ENCODE data around the gene USP47. TPM values are rescaled to one million over a fixed set of nuclear protein-coding genes. Genes with fewer than 3 reads are reported as not detected.
"Not testable (repeated sequence)": the region's sequence is repeated elsewhere in the genome, so short reads cannot be mapped to it uniquely, and the experiment has no call there.

USP47 gene
- total RNA-seq, 1 donor from 2014 or later = 53.7 TPM

DNA sequence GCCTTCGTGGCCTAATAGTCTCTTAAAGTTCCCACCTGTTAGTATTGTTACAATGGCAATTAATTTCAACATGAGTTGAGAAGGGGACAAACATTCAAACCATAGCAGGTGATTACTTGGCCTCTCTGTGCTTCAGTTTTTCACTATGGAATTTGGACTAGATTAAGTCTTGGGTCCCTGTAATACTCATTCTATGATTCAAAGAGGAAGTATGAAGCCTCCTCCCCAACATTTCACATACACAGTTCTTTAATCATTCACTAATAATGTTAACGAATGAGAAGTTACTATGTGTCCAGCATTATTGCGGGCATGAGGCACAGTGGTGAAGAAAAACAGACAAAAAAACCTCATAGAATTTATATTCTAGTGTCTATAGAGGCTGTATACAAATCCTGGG lies 19.9 kb upstream of the USP47 start:
- no peak for TF ChIP-seq CTCF (IDR thresholded peaks at IDR 0.05; ENCODE audit: borderline replicate concordance)
- DNase-seq = no peak
- intact Hi-C loops (cut with micrococcal nuclease) = no loop called here
- Histone ChIP-seq H3K9me3 (replicated peaks) (no peaks in the 10 kb centered on the region), H3K27ac (replicated peaks) (no peak overlapping the region), H3K36me3 (no peaks in the 10 kb centered on the region), H3K4me1 (no peaks in the 10 kb centered on the region), H3K4me3 (no peak overlapping the region), H3K27me3 (ENCODE audit: low read depth) (no peaks in the 10 kb centered on the region)

GRCh38 chr11:11822946-11823345 lies 18.8 kb upstream of the USP47 start:
- no peak for TF ChIP-seq CTCF (IDR thresholded peaks at IDR 0.05; ENCODE audit: borderline replicate concordance)
- Histone ChIP-seq H3K36me3 (no peaks in the 10 kb centered on the region), H3K4me3 (no peak overlapping the region), H3K4me1 (no peaks in the 10 kb centered on the region), H3K27me3 (ENCODE audit: low read depth) (no peaks in the 10 kb centered on the region), H3K27ac (replicated peaks) (no peak overlapping the region), H3K9me3 (replicated peaks) (no peaks in the 10 kb centered on the region)
- no peak for DNase-seq
- intact Hi-C loops (cut with micrococcal nuclease) = no loop called here

GRCh38 chr11:11826260-11826659 lies 15.5 kb upstream of the USP47 start:
- TF ChIP-seq CTCF (IDR thresholded peaks at IDR 0.05; ENCODE audit: borderline replicate concordance) = no peak
- no peak for DNase-seq
- no peaks in the 10 kb centered on the region for H3K9me3 ChIP-seq (replicated peaks)
- no peaks in the 10 kb centered on the region for H3K36me3 ChIP-seq
- no peak overlapping the region for H3K27ac ChIP-seq (replicated peaks)
- intact Hi-C loops (cut with micrococcal nuclease) = no loop called here
- H3K4me3 ChIP-seq = no peak overlapping the region
- H3K27me3 ChIP-seq (ENCODE audit: low read depth) = no peaks in the 10 kb centered on the region
- H3K4me1 ChIP-seq = no peaks in the 10 kb centered on the region

GRCh38 chr11:11827272-11827671 lies 14.5 kb upstream of the USP47 start:
- Histone ChIP-seq H3K9me3 (replicated peaks) (no peaks in the 10 kb centered on the region), H3K4me1 (no peaks in the 10 kb centered on the region), H3K36me3 (no peaks in the 10 kb centered on the region), H3K27ac (replicated peaks) (no peak overlapping the region), H3K27me3 (ENCODE audit: low read depth) (no peaks in the 10 kb centered on the region), H3K4me3 (no peak overlapping the region)
- intact Hi-C loops (cut with micrococcal nuclease) = no loop called here
- DNase-seq = no peak
- no peak for TF ChIP-seq CTCF (IDR thresholded peaks at IDR 0.05; ENCODE audit: borderline replicate concordance)

DNA sequence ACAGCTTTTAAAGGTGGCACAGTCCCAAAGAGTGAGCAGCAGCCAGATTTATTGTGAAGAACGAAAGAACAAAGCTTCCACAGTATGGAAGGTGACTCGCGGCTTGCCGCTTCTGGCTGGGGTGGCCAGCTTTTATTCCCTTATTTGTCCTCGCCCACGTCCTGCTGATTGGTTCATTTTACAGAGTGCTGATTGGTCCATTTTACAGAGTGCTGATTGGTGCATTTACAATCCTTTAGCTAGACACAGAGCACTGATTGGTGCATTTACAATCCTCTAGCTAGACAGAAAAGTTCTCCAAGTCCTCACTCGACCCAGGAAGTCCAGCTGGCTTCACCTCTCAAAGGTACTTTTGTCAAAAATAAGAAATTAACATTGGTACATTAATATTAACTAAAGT lies 10.4 kb upstream of the USP47 start:
- DNase-seq; H3K27ac ChIP-seq (replicated peaks); H3K4me1 ChIP-seq; H3K4me3 ChIP-seq; intact Hi-C loops (cut with micrococcal nuclease); H3K36me3 ChIP-seq; H3K9me3 ChIP-seq (replicated peaks); H3K27me3 ChIP-seq (ENCODE audit: low read depth): not testable (repeated sequence)

GRCh38 chr11:11836676-11837231 lies 5.0 kb upstream of the USP47 start:
- H3K27me3 ChIP-seq (ENCODE audit: low read depth) = no peaks in the 10 kb centered on the region
- TF ChIP-seq CTCF (IDR thresholded peaks at IDR 0.05; ENCODE audit: borderline replicate concordance) = no peak
- DNase-seq = no peak
- H3K9me3 ChIP-seq (replicated peaks) = no peaks in the 10 kb centered on the region
- H3K4me1 ChIP-seq = peaks cover 10% of the 10 kb centered on the region
- H3K4me3 ChIP-seq = no peak overlapping the region
- H3K27ac ChIP-seq (replicated peaks) = no peak overlapping the region
- intact Hi-C loops (cut with micrococcal nuclease) = no loop called here
- H3K36me3 ChIP-seq = no peaks in the 10 kb centered on the region
